H9 (cell line): ENCODE measurements around the gene TBX5. TPM values are rescaled to one million over a fixed set of nuclear protein-coding genes. Genes with fewer than 3 reads are reported as not detected.

Experiments used
- DNase-seq: peaks from one replicate; pipeline ENCODE4 v3.0.0-alpha.2; 2017
- H2AFZ ChIP-seq: one replicate; pipeline ENCODE4 v1.6.1; 2013; ENCODE audit warnings: mild to moderate bottlenecking, low read length, control low read depth, moderate library complexity
- H2AK5ac ChIP-seq: 2 replicates; pipeline ENCODE4 v1.6.1; 2013; ENCODE audit warnings: low read length, control low read depth, mixed read lengths; ENCODE audit not compliant: insufficient read length
- H2BK120ac ChIP-seq: one replicate; pipeline ENCODE4 v1.6.1; 2013; ENCODE audit warnings: low read depth, mild to moderate bottlenecking, low read length, control low read depth, inconsistent platforms; ENCODE audit not compliant: poor library complexity, severe bottlenecking
- H2BK12ac ChIP-seq: 2 replicates; pipeline ENCODE4 v1.6.1; 2013; ENCODE audit warnings: low read length, control low read depth, mixed read lengths, low read depth; ENCODE audit not compliant: insufficient read length
- H2BK15ac ChIP-seq: 2 replicates; pipeline ENCODE4 v1.6.1; 2013; ENCODE audit warnings: low read depth, low read length, control low read depth
- H2BK20ac ChIP-seq: one replicate; pipeline ENCODE4 v1.6.1; 2013; ENCODE audit warnings: low read depth, mild to moderate bottlenecking, low read length, control low read depth, inconsistent platforms; ENCODE audit not compliant: poor library complexity, severe bottlenecking
- H2BK5ac ChIP-seq: 2 replicates; pipeline ENCODE4 v1.6.1; 2013; ENCODE audit warnings: low read length, control low read depth, mixed read lengths; ENCODE audit not compliant: insufficient read length
- H3K14ac ChIP-seq: 2 replicates; pipeline ENCODE4 v1.6.1; 2013; ENCODE audit warnings: low read length, control low read depth; ENCODE audit not compliant: insufficient read depth
- H3K18ac ChIP-seq: 2 replicates; pipeline ENCODE4 v1.6.1; 2013; ENCODE audit warnings: low read depth, mild to moderate bottlenecking, mixed read lengths, low read length, control low read depth; ENCODE audit not compliant: insufficient read length
- H3K23ac ChIP-seq: 2 replicates; pipeline ENCODE4 v1.6.1; 2013; ENCODE audit warnings: low read length, control low read depth, mixed read lengths, low read depth; ENCODE audit not compliant: insufficient read length
- H3K23me2 ChIP-seq: 2 replicates; pipeline ENCODE4 v1.6.1; 2013; ENCODE audit warnings: low read depth, mild to moderate bottlenecking, mixed read lengths, low read length, control low read depth; ENCODE audit not compliant: insufficient read length, poor library complexity, severe bottlenecking
- H3K27ac ChIP-seq: 2 replicates; pipeline ENCODE4 v1.5.1; 2013; ENCODE audit warnings: low read length, control low read depth, mixed read lengths, low read depth; ENCODE audit not compliant: insufficient read length
- H3K27me3 ChIP-seq: 2 replicates; pipeline ENCODE4 v1.6.1; 2013; ENCODE audit warnings: low read length, control low read depth, inconsistent platforms; ENCODE audit not compliant: insufficient read depth
- H3K4ac ChIP-seq: 2 replicates; pipeline ENCODE4 v1.6.1; 2013; ENCODE audit warnings: low read depth, mild to moderate bottlenecking, control low read depth, inconsistent platforms, low read length, moderate library complexity
- H3K4me1 ChIP-seq: 2 replicates; pipeline ENCODE4 v1.6.1; 2013; ENCODE audit warnings: low read length, control low read depth, inconsistent platforms; ENCODE audit not compliant: insufficient read depth
- H3K4me2 ChIP-seq: 2 replicates; pipeline ENCODE4 v1.6.1; 2013; ENCODE audit warnings: low read length, control low read depth, mixed read lengths; ENCODE audit not compliant: insufficient read length, insufficient read depth
- H3K56ac ChIP-seq: 2 replicates; pipeline ENCODE4 v1.6.1; 2013; ENCODE audit warnings: low read depth, mild to moderate bottlenecking, mixed read lengths, low read length, control low read depth; ENCODE audit not compliant: insufficient read length
- H3K79me1 ChIP-seq: 2 replicates; pipeline ENCODE4 v1.6.1; 2013; ENCODE audit warnings: low read depth, mild to moderate bottlenecking, moderate library complexity, low read length, control low read depth, inconsistent platforms; ENCODE audit not compliant: insufficient read depth, poor library complexity, severe bottlenecking
- H3K79me2 ChIP-seq: 2 replicates; pipeline ENCODE4 v1.6.1; 2013; ENCODE audit warnings: low read length, control low read depth, inconsistent platforms; ENCODE audit not compliant: insufficient read depth
- H3K9ac ChIP-seq: 2 replicates; pipeline ENCODE4 v1.6.1; 2013; ENCODE audit warnings: low read length, control low read depth, mixed read lengths; ENCODE audit not compliant: insufficient read length; ENCODE audit errors: extremely low read depth
- H3K9me3 ChIP-seq: one replicate; pipeline ENCODE4 v1.6.1; 2013; ENCODE audit warnings: low read depth, low read length, inconsistent platforms; ENCODE audit not compliant: control insufficient read depth
- H3T11ph ChIP-seq: one replicate; pipeline ENCODE4 v1.6.1; 2013; ENCODE audit warnings: mild to moderate bottlenecking, low read length, control low read depth, inconsistent platforms
- H4K20me1 ChIP-seq: one replicate; pipeline ENCODE4 v1.6.1; 2013; ENCODE audit not compliant: control insufficient read depth, insufficient read length, insufficient read depth
- H4K5ac ChIP-seq: 2 replicates; pipeline ENCODE4 v1.6.1; 2013; ENCODE audit warnings: low read depth, mild to moderate bottlenecking, mixed read lengths, low read length, control low read depth; ENCODE audit not compliant: insufficient read length
- H4K8ac ChIP-seq: replicated peaks from 2 replicates; pipeline ENCODE4 v1.6.1; 2013; ENCODE audit warnings: low read length, control low read depth, mixed read lengths, low read depth; ENCODE audit not compliant: insufficient read length
- H4K91ac ChIP-seq: 2 replicates; pipeline ENCODE4 v1.6.1; 2013; ENCODE audit warnings: low read depth, mild to moderate bottlenecking, moderate library complexity, mixed read lengths, low read length, control low read depth; ENCODE audit not compliant: insufficient read length
- H3K27ac Mint-ChIP-seq, 3 experiments: 2 replicates in 2 of 3; 3 replicates in 1 of 3; pipeline ENCODE4 v1.8.0; 2020 to 2021; ENCODE audit warnings: mixed read lengths in 3 of 3, mild to moderate bottlenecking in 1 of 3, moderate library complexity in 1 of 3
- H3K27me3 Mint-ChIP-seq: 2 replicates; pipeline ENCODE4 v1.8.0; 2021; ENCODE audit warnings: low read depth, mild to moderate bottlenecking, moderate library complexity, mixed read lengths
- H3K36me3 Mint-ChIP-seq, 3 experiments: 2 replicates in 2 of 3; 3 replicates in 1 of 3; pipeline ENCODE4 v1.8.0; 2020 to 2021; ENCODE audit warnings: low read depth in 3 of 3, mixed read lengths in 3 of 3; ENCODE audit not compliant: insufficient read depth in 1 of 3
- H3K4me1 Mint-ChIP-seq, 2 experiments: 2 replicates each; pipeline ENCODE4 v1.8.0; 2020; ENCODE audit warnings: mixed read lengths in 2 of 2
- H3K4me3 Mint-ChIP-seq, 2 experiments: 2 replicates in 1 of 2; 3 replicates in 1 of 2; pipeline ENCODE4 v1.8.0; 2020 to 2021; ENCODE audit warnings: mild to moderate bottlenecking in 2 of 2, mixed read lengths in 2 of 2, moderate library complexity in 1 of 2
- H3K9me3 Mint-ChIP-seq, 2 experiments: 2 replicates in 1 of 2; 3 replicates in 1 of 2; pipeline ENCODE4 v1.8.0; 2020; ENCODE audit warnings: mild to moderate bottlenecking in 2 of 2, mixed read lengths in 2 of 2, moderate library complexity in 1 of 2
- WGBS: extraction: QIAGEN DNeasy Blood & Tissue Kit; methylation state at CpG from one replicate; pipeline ENCODE4 v1.1.7; 2013; ENCODE audit warnings: missing lambda C conversion rate, low lambda C conversion rate, mixed read lengths; ENCODE audit not compliant: insufficient read length; ENCODE audit errors: extremely low coverage; 5-methylcytosine and 5-hydroxymethylcytosine counted together
- total RNA-seq: library from RNA; stranded (reverse); gene quantifications from 2 replicates; pipeline ENCODE4 v1.2.1, GENCODE V29; 2021
- TF ChIP-seq, protein P1 (sequence below): fragments of 200-600 bp; sonication (generic); conservative IDR thresholded peaks from 3 replicates; pipeline ENCODE4 v1.8.0; 2021; ENCODE audit warnings: antibody characterized with exemption, mild to moderate bottlenecking

The TBX5 gene
- total RNA-seq, 1 experiment from 2014 or later = not detected

- H3K27ac Mint-ChIP-seq = no peak overlapping the region
- H2AK5ac ChIP-seq = no peak overlapping the region
- H3K79me2 ChIP-seq = no peaks in the 10 kb centered on the region
- peaks cover 95% of the 10 kb centered on the region for H3K27me3 Mint-ChIP-seq
- peaks cover 34% of the 10 kb centered on the region for H3K27me3 ChIP-seq
- H3K9me3 Mint-ChIP-seq = peaks cover 6 to 9% of the 10 kb centered on the region in 2 experiments
- H4K91ac ChIP-seq = no peak overlapping the region
- H3K4me1 ChIP-seq = no peaks in the 10 kb centered on the region
- H3K4me1 Mint-ChIP-seq = peaks cover 0 to 8% of the 10 kb centered on the region in 2 experiments; a peak in 2 of 4 replicates
- H3K23me2 ChIP-seq = no peaks in the 10 kb centered on the region
- H3K4ac ChIP-seq = no peak overlapping the region
- no peak overlapping the region for H4K8ac ChIP-seq
- H3K4me3 Mint-ChIP-seq = no peak overlapping the region
- no peak for DNase-seq
- no peak overlapping the region for H3K9ac ChIP-seq
- no peak overlapping the region for H2BK20ac ChIP-seq
- H2AFZ ChIP-seq = no peak overlapping the region
- H4K5ac ChIP-seq = no peak overlapping the region
- TF ChIP-seq, protein P1, sequence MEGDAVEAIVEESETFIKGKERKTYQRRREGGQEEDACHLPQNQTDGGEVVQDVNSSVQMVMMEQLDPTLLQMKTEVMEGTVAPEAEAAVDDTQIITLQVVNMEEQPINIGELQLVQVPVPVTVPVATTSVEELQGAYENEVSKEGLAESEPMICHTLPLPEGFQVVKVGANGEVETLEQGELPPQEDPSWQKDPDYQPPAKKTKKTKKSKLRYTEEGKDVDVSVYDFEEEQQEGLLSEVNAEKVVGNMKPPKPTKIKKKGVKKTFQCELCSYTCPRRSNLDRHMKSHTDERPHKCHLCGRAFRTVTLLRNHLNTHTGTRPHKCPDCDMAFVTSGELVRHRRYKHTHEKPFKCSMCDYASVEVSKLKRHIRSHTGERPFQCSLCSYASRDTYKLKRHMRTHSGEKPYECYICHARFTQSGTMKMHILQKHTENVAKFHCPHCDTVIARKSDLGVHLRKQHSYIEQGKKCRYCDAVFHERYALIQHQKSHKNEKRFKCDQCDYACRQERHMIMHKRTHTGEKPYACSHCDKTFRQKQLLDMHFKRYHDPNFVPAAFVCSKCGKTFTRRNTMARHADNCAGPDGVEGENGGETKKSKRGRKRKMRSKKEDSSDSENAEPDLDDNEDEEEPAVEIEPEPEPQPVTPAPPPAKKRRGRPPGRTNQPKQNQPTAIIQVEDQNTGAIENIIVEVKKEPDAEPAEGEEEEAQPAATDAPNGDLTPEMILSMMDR = no peak
- H4K20me1 ChIP-seq = no peaks in the 10 kb centered on the region
- no peak overlapping the region for H3K4me2 ChIP-seq
- peaks cover 14% of the 10 kb centered on the region for H3K9me3 ChIP-seq
- H3K36me3 Mint-ChIP-seq = peaks cover 0 to 3% (median 0%) of the 10 kb centered on the region in 3 experiments; a peak in 3 of 7 replicates
- no peaks in the 10 kb centered on the region for H3K79me1 ChIP-seq
- no peak overlapping the region for H2BK12ac ChIP-seq
- H3K14ac ChIP-seq = no peak overlapping the region
- H3K18ac ChIP-seq = no peak overlapping the region
- H2BK120ac ChIP-seq = no peak overlapping the region
- no peak overlapping the region for H3K23ac ChIP-seq
- no peak overlapping the region for H3K56ac ChIP-seq
- H2BK5ac ChIP-seq = no peak overlapping the region
- H3K27ac ChIP-seq = no peak overlapping the region
- WGBS = no CpG with 5 or more reads among the region's 3 CpGs
- H2BK15ac ChIP-seq = no peak overlapping the region
- no peak overlapping the region for H3T11ph ChIP-seq
Observed at GRCh38 chr12:114434341-114434740, 28.4 kb upstream of the TBX5 start.
